Neuronal stem cell (in vitro differentiated cells): ENCODE measurements around the gene FAM107B.

Experiments
- DNase-seq: peaks from one replicate; pipeline ENCODE4 v3.0.0-alpha.2; 2013; ENCODE audit warnings: low spot score
- H2AFZ ChIP-seq: one replicate; pipeline ENCODE4 v1.6.1; 2013; ENCODE audit warnings: mild to moderate bottlenecking, low read length, inconsistent platforms
- H2AK5ac ChIP-seq: 2 replicates; pipeline ENCODE4 v1.6.1; 2013; ENCODE audit warnings: low read depth, mild to moderate bottlenecking, inconsistent platforms, low read length, moderate library complexity, mixed read lengths
- H2BK120ac ChIP-seq: 2 replicates; pipeline ENCODE4 v1.6.1; 2013; ENCODE audit warnings: low read depth, mild to moderate bottlenecking, inconsistent platforms, low read length, moderate library complexity, mixed read lengths
- H2BK12ac ChIP-seq: one replicate; pipeline ENCODE4 v1.6.1; 2013; ENCODE audit warnings: low read length, inconsistent platforms
- H2BK15ac ChIP-seq: 2 replicates; pipeline ENCODE4 v1.6.1; 2013; ENCODE audit warnings: mild to moderate bottlenecking, low read length, inconsistent platforms, mixed read lengths
- H2BK5ac ChIP-seq: one replicate; pipeline ENCODE4 v1.6.1; 2013; ENCODE audit warnings: inconsistent platforms, mild to moderate bottlenecking, low read length, moderate library complexity
- H3K14ac ChIP-seq: one replicate; pipeline ENCODE4 v1.6.1; 2013; ENCODE audit warnings: low read length, inconsistent platforms
- H3K18ac ChIP-seq: 2 replicates; pipeline ENCODE4 v1.6.1; 2013; ENCODE audit warnings: low read length, inconsistent platforms
- H3K23ac ChIP-seq: 2 replicates; pipeline ENCODE4 v1.6.1; 2013; ENCODE audit warnings: low read depth, mild to moderate bottlenecking, mixed read lengths, low read length, inconsistent platforms; ENCODE audit not compliant: poor library complexity
- H3K27ac ChIP-seq: replicated peaks from 3 replicates; pipeline ENCODE4 v1.5.1; 2013; ENCODE audit warnings: low read length, inconsistent platforms
- H3K27me3 ChIP-seq, 3 experiments: 2 replicates each; pipeline ENCODE4 v1.6.1; 2013; ENCODE audit warnings: low read length in 3 of 3, mild to moderate bottlenecking in 2 of 3, inconsistent platforms in 1 of 3, low read depth in 1 of 3, mixed read lengths in 1 of 3, moderate library complexity in 1 of 3; ENCODE audit not compliant: control insufficient read depth in 3 of 3, insufficient read depth in 3 of 3
- H3K36me3 ChIP-seq, 2 donors: replicated peaks in 1 of 2; 2 replicates each; pipeline ENCODE4 v1.6.1; 2013; ENCODE audit warnings: low read length in 2 of 2; ENCODE audit not compliant: control insufficient read depth in 2 of 2, insufficient read depth in 2 of 2
- H3K4ac ChIP-seq: 2 replicates; pipeline ENCODE4 v1.6.1; 2013; ENCODE audit warnings: inconsistent platforms, mild to moderate bottlenecking, low read length, moderate library complexity
- H3K4me1 ChIP-seq, 2 donors: 1 replicate in 1 of 2; 2 replicates in 1 of 2; pipeline ENCODE4 v1.6.1; 2013; ENCODE audit warnings: low read length in 2 of 2, low read depth in 1 of 2; ENCODE audit not compliant: control insufficient read depth in 2 of 2, insufficient read depth in 1 of 2
- H3K4me2 ChIP-seq: one replicate; pipeline ENCODE4 v1.6.1; 2013; ENCODE audit warnings: mild to moderate bottlenecking, low read length, inconsistent platforms; ENCODE audit not compliant: insufficient read depth, poor library complexity, severe bottlenecking
- H3K4me3 ChIP-seq, 2 donors: 2 replicates each; pipeline ENCODE4 v1.5.1; 2013; ENCODE audit warnings: low read length in 2 of 2, mild to moderate bottlenecking in 2 of 2, inconsistent platforms in 1 of 2, moderate library complexity in 1 of 2
- H3K79me1 ChIP-seq: one replicate; pipeline ENCODE4 v1.6.1; 2013; ENCODE audit warnings: low read depth, mild to moderate bottlenecking, inconsistent platforms, low read length, moderate library complexity
- H3K9ac ChIP-seq: one replicate; pipeline ENCODE4 v1.6.1; 2013; ENCODE audit warnings: mild to moderate bottlenecking, low read depth, low read length, inconsistent platforms; ENCODE audit not compliant: poor library complexity
- H3K9me3 ChIP-seq, 2 donors: replicated peaks in 1 of 2; 2 replicates each; pipeline versions ENCODE3 to v1.6.1; 2013; ENCODE audit warnings: low read length in 2 of 2, mild to moderate bottlenecking in 2 of 2, inconsistent platforms in 1 of 2, low read depth in 1 of 2, mixed read lengths in 1 of 2, moderate library complexity in 1 of 2; ENCODE audit not compliant: control insufficient read depth in 2 of 2, insufficient read depth in 1 of 2
- H4K8ac ChIP-seq: one replicate; pipeline ENCODE4 v1.6.1; 2013; ENCODE audit warnings: low read depth, mild to moderate bottlenecking, inconsistent platforms, low read length, moderate library complexity
- H4K91ac ChIP-seq: one replicate; pipeline ENCODE4 v1.6.1; 2013; ENCODE audit warnings: low read length, low read depth, mild to moderate bottlenecking, inconsistent platforms; ENCODE audit not compliant: poor library complexity
- WGBS, 2 donors: extraction: QIAGEN DNeasy Blood & Tissue Kit; methylation state at CpG; one replicate each; pipeline ENCODE4 v1.1.7; 2013; ENCODE audit warnings: missing lambda C conversion rate in 2 of 2, mixed read lengths in 1 of 2; ENCODE audit not compliant: insufficient read length in 2 of 2, insufficient replicate concordance in 1 of 2; ENCODE audit errors: extremely low coverage in 2 of 2; 5-methylcytosine and 5-hydroxymethylcytosine counted together

Gene FAM107B

DNA sequence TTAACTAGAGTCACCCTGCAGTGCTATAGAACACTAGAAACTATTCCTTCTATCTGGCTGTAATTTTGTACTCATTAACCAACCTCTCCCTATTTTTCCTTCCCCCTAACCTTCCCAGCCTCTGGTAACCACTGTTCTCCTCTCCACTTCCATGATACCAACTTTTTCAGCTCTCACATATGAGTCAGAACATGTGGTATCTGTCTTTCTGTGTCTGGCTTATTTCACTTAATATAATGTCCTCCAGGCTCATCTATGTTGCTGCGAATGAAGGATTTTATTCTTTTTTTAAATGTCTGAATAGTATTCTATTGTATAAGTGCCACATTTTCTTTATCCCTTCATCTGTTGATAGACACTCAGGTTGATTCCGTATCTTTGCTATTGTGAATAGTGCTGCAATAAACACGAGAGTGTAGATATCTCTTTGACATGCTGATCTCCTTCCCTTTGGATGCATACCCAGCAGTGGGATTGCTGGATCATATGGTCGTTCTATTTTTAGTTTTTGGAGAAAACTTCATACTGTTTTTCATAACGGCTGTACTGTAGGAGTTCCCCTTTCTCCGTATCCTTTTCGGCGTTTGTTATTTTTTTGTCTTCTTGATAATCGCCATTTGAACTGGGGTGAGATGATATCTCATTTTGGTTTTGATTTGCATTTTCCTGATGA lies 101.4 kb downstream of the FAM107B start:
- no peak for DNase-seq
- no peak overlapping the region for H3K27ac ChIP-seq
- no peaks in the 10 kb centered on the region for H3K79me1 ChIP-seq
- H3K14ac ChIP-seq, result no peak overlapping the region
- H3K4me2 ChIP-seq, result no peak overlapping the region
- no peak overlapping the region for H4K91ac ChIP-seq
- H2BK5ac ChIP-seq, result no peak overlapping the region
- no peak overlapping the region for H2AFZ ChIP-seq
- no peak overlapping the region for H3K4ac ChIP-seq
- H3K23ac ChIP-seq, result no peak overlapping the region
- no peak overlapping the region for H2BK12ac ChIP-seq
- no peaks in the 10 kb centered on the region for H3K4me1 ChIP-seq
- H3K27me3 ChIP-seq, result peaks cover 0 to 19% (median 0%) of the 10 kb centered on the region in 3 experiments
- H3K36me3 ChIP-seq, result no peaks in the 10 kb centered on the region
- H2AK5ac ChIP-seq, result no peak overlapping the region
- no peaks in the 10 kb centered on the region for H3K9me3 ChIP-seq
- no CpG with 5 or more reads among the region's 9 CpGs for WGBS, 2 donors
- H2BK120ac ChIP-seq, result no peak overlapping the region
- no peak overlapping the region for H3K18ac ChIP-seq
- H3K9ac ChIP-seq, result no peak overlapping the region
- no peak overlapping the region for H3K4me3 ChIP-seq
- no peak overlapping the region for H2BK15ac ChIP-seq
- H4K8ac ChIP-seq, result no peak overlapping the region

DNA sequence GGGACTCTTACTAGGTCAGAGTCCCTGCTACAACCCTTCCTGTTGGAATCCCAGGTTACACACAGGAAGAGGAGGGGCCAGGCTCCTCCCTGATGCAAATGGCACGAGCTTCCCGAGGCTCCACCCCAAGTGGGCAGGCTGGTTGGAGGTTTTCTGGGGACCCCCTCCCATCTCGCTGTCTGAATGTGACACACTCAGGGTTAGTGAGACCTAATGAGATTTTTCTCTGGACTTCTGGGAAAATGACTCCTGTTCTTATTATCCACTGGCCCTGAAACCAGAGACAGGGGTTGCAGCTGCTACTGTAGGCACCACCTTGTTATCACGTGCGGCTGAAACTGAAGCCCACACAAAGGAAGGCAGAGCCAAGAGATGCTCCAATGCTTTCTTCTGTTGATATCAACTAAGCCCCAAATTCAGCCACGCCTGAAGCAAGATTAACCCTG lies 103.3 kb downstream of the FAM107B start:
- Histone ChIP-seq H3K27ac (no peak overlapping the region), H3K4me3 (no peak overlapping the region), H2AK5ac (no peak overlapping the region), H3K23ac (no peak overlapping the region), H2AFZ (peak overlapping the region; percentile 49), H2BK12ac (no peak overlapping the region), H4K8ac (no peak overlapping the region), H3K9ac (no peak overlapping the region), H3K4ac (no peak overlapping the region), H2BK120ac (no peak overlapping the region), H3K79me1 (no peaks in the 10 kb centered on the region), H3K9me3 (no peaks in the 10 kb centered on the region), H3K36me3 (no peaks in the 10 kb centered on the region), H3K14ac (no peak overlapping the region), H2BK5ac (no peak overlapping the region), H2BK15ac (no peak overlapping the region), H3K4me1 (no peaks in the 10 kb centered on the region), H3K18ac (no peak overlapping the region), H3K4me2 (no peak overlapping the region), H4K91ac (no peak overlapping the region), H3K27me3 (peaks cover 0 to 19% (median 0%) of the 10 kb centered on the region in 3 experiments)
- no peak for DNase-seq
- WGBS, 2 donors, result no CpG with 5 or more reads among the region's 6 CpGs

DNA sequence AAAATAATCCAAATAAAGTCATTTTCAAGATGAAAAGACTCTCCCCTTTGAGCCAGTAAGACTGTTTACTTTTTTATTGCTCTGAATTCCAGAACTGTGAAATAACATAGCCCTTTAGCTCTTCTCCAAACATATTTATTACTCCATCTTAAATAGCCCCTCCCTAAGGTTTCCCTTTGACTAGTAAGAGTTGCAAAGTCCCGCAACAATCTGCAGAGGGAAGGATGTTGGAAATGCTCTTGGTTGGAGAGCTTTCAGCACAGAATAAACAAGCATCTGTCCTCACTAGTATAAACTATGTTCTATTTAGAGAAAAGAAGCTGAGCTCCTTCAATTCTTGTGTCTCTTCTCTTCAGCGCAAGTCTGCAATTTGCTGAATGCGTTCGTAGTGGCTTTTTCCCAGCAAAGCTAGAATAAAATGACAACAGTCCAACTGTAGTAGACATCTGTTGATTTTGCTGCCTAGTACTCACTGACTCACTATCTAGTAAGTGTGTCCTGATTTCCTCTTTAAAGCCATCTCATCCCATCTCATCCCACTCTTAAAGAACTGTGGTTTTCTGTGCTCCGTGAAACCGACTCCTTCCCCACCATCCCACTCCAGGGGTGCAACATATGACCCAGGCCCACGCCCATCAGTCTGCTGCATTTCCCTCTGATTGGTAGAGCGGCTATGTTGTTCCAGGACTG lies 104.0 kb downstream of the FAM107B start:
- H3K18ac ChIP-seq, result no peak overlapping the region
- H2BK12ac ChIP-seq, result no peak overlapping the region
- no peak overlapping the region for H4K91ac ChIP-seq
- no peak overlapping the region for H4K8ac ChIP-seq
- H2BK15ac ChIP-seq, result no peak overlapping the region
- no peak overlapping the region for H2BK5ac ChIP-seq
- no peak overlapping the region for H2AK5ac ChIP-seq
- no peaks in the 10 kb centered on the region for H3K9me3 ChIP-seq
- no peaks in the 10 kb centered on the region for H3K4me1 ChIP-seq
- no peaks in the 10 kb centered on the region for H3K79me1 ChIP-seq
- peaks cover 0 to 19% (median 0%) of the 10 kb centered on the region in 3 experiments for H3K27me3 ChIP-seq
- H3K4me2 ChIP-seq, result no peak overlapping the region
- H3K27ac ChIP-seq, result no peak overlapping the region
- H3K9ac ChIP-seq, result no peak overlapping the region
- peak overlapping the region; percentile 49 for H2AFZ ChIP-seq
- no peak overlapping the region for H3K4ac ChIP-seq
- H3K23ac ChIP-seq, result no peak overlapping the region
- no peaks in the 10 kb centered on the region for H3K36me3 ChIP-seq
- no peak overlapping the region for H2BK120ac ChIP-seq
- WGBS, 2 donors, result no CpG with 5 or more reads among the region's 8 CpGs
- no peak overlapping the region for H3K14ac ChIP-seq
- no peak for DNase-seq
- no peak overlapping the region for H3K4me3 ChIP-seq

DNA sequence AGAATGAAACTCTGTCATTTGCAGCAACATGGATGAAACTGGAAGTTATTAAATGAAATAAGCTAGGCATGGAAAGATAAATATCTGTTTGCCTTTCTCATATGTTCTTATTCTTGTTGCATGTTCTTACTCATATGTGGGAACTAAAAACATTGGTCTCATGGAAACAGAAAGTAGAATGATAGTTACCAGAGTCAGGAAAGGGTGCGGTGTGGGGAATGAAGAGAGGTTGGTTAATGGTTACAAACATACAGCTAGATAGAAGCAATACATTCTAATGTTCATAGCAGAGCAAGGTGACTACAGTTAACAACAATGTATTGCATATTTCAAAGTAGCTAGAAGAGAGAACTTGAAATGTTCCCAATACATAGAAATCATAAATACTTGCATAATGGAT lies 105.1 kb downstream of the FAM107B start:
- no peak overlapping the region for H3K4ac ChIP-seq
- no peak overlapping the region for H2BK12ac ChIP-seq
- no peak overlapping the region for H2AFZ ChIP-seq
- H3K79me1 ChIP-seq, result no peaks in the 10 kb centered on the region
- H3K4me3 ChIP-seq, result no peak overlapping the region
- no peak overlapping the region for H2BK5ac ChIP-seq
- H3K23ac ChIP-seq, result no peak overlapping the region
- H2AK5ac ChIP-seq, result no peak overlapping the region
- no peaks in the 10 kb centered on the region for H3K4me1 ChIP-seq
- H3K14ac ChIP-seq, result no peak overlapping the region
- no peak overlapping the region for H2BK15ac ChIP-seq
- H3K27me3 ChIP-seq, result peaks cover 0 to 12% (median 0%) of the 10 kb centered on the region in 3 experiments
- H3K36me3 ChIP-seq, result no peaks in the 10 kb centered on the region
- H4K91ac ChIP-seq, result no peak overlapping the region
- H3K27ac ChIP-seq, result no peak overlapping the region
- no peak overlapping the region for H3K18ac ChIP-seq
- no peaks in the 10 kb centered on the region for H3K9me3 ChIP-seq
- H3K9ac ChIP-seq, result no peak overlapping the region
- no peak overlapping the region for H3K4me2 ChIP-seq
- DNase-seq, result no peak
- H2BK120ac ChIP-seq, result no peak overlapping the region
- no CpG with 5 or more reads among the region's 1 CpG for WGBS, 2 donors
- H4K8ac ChIP-seq, result no peak overlapping the region
